Gastrocnemius medialis (tissue), 4 donors: ENCODE measurements around the gene ERBB2. TPM values are rescaled to one million over a fixed set of nuclear protein-coding genes. Genes with fewer than 3 reads are reported as not detected.

Experiments used
- ATAC-seq, 2 donors: fragments of 150-250 bp; one replicate each; pipeline ENCODE4 v1.9.1; 2016
- DNase-seq, 2 donors: peaks; one replicate each; pipeline ENCODE4 v3.0.0-alpha.2; 2019
- H3K27ac ChIP-seq, 4 donors: fragments of 200-600 bp; sonication (generic); 1 replicate in 1 of 4; 2 replicates in 3 of 4; pipeline ENCODE4 v1.5.1; 2016 to 2018; ENCODE audit warnings: mild to moderate bottlenecking in 2 of 4, moderate library complexity in 1 of 4
- H3K27me3 ChIP-seq, 3 donors: fragments of 200-600 bp; sonication (generic) in 2 of 3; 1 replicate in 1 of 3; 2 replicates in 2 of 3; pipeline versions ENCODE4 v1.5.1 to v1.6.0; 2016 to 2019; ENCODE audit warnings: mild to moderate bottlenecking in 1 of 3, moderate library complexity in 1 of 3
- H3K36me3 ChIP-seq, 2 donors: fragments of 200-600 bp; sonication (generic) in 1 of 2; one replicate each; pipeline ENCODE4 v1.5.1; 2017 to 2018
- H3K4me1 ChIP-seq, 2 donors: fragments of 200-600 bp; sonication (generic) in 1 of 2; one replicate each; pipeline ENCODE4 v1.5.1; 2016 to 2017; ENCODE audit warnings: mild to moderate bottlenecking in 2 of 2
- H3K4me3 ChIP-seq, 4 donors: fragments of 200-600 bp; sonication (generic) in 3 of 4; 1 replicate in 1 of 4; 2 replicates in 3 of 4; pipeline ENCODE4 v1.5.1; 2016 to 2019; ENCODE audit warnings: mild to moderate bottlenecking in 2 of 4
- H3K9me3 ChIP-seq, 3 donors: fragments of 200-600 bp; sonication (generic) in 2 of 3; 1 replicate in 1 of 3; 2 replicates in 2 of 3; pipeline ENCODE4 v1.5.1; 2016 to 2019
- CTCF ChIP-seq, 5 experiments: fragments of 450-650 bp in 3 of 5; fragments of 200-600 bp in 2 of 5; sonication (generic) in 2 of 5; IDR thresholded peaks in 4 of 5; conservative IDR thresholded peaks in 1 of 5; 1 replicate in 4 of 5; 2 replicates in 1 of 5; pipeline ENCODE4 v1.5.1; 2016 to 2019; ENCODE audit warnings: antibody characterized with exemption in 5 of 5, mild to moderate bottlenecking in 3 of 5, moderate library complexity in 3 of 5
- POLR2A ChIP-seq, 2 donors: fragments of 450-650 bp; IDR thresholded peaks; one replicate each; pipeline ENCODE4 v1.6.1; 2017; ENCODE audit warnings: antibody characterized with exemption in 2 of 2, mild to moderate bottlenecking in 2 of 2, moderate library complexity in 2 of 2
- in situ Hi-C, 4 donors: fragments of 200-750 bp; cut with MboI; loops; one replicate each; pipeline versions ENCODE4 v1.15.0 to v1.8.0; 2017; ENCODE audit warnings: low sequenced_read_pairs in 4 of 4
- intact Hi-C: fragments of 100-400 bp; cut with DNase I; formaldehyde crosslinking; loops from one replicate; pipeline ENCODE4 v1.15.1; 2023; ENCODE audit warnings: low total_unique reads
- total RNA-seq, 4 donors: library from RNA; depleted of rRNA; stranded (reverse); fragments of >200 nt; gene quantifications; one replicate each; pipeline versions ENCODE4 v1.1.0 to v1.2.3, GENCODE V29; 2016

ERBB2 gene
- total RNA-seq, 4 donors from 2014 or later, result 6.0 to 26.4 (median 15.3) TPM

GRCh38 chr17:39753514-39754160, 53.8 kb downstream of the ERBB2 start:
- peaks cover 0 to 5% of the 10 kb centered on the region in 2 donors for H3K4me1 ChIP-seq
- H3K27me3 ChIP-seq, result no peaks in the 10 kb centered on the region
- H3K36me3 ChIP-seq, result no peaks in the 10 kb centered on the region
- intact Hi-C loops, result loop anchor here (1.0 to 10.0 kb wide), 6 partner anchors 23 to 209 kb away; partner anchors contain the start of genes LRRC3C, MIEN1, ORMDL3 and STARD3
- H3K9me3 ChIP-seq, result no peaks in the 10 kb centered on the region
- no peak for TF ChIP-seq POLR2A (IDR thresholded peaks at IDR 0.05)
- TF ChIP-seq CTCF (IDR thresholded peaks at IDR 0.05 in 4 of 5, conservative IDR thresholded peaks at IDR 0.05 in 1 of 5), result no peak
- DNase-seq (no peak), ATAC-seq (peak; percentile 34 to 38)
- H3K27ac ChIP-seq, result peak overlapping the region; percentile 76 to 86 (median 83)
- in situ Hi-C loops, result loop anchor here (5.0 to 10.0 kb wide), 3 partner anchors 129 to 199 kb away; partner anchors contain the start of gene PPP1R1B (in 2 of the 4)
- H3K4me3 ChIP-seq, result peak overlapping the region; percentile 62 to 85 (median 76)

- H3K4me1 ChIP-seq, result peaks cover 0 to 5% of the 10 kb centered on the region in 2 donors
- intact Hi-C loops, result loop anchor here (1.0 to 10.0 kb wide), 6 partner anchors 24 to 210 kb away; partner anchors contain the start of genes LRRC3C, MIEN1, ORMDL3 and STARD3
Measured at GRCh38 chr17:39754161-39754957, 54.5 kb downstream of the ERBB2 start.

GRCh38 chr17:39754958-39755553, 55.2 kb downstream of the ERBB2 start:
- intact Hi-C loops (loop anchor here (1.0 to 10.0 kb wide), 6 partner anchors 25 to 210 kb away; partner anchors contain the start of genes LRRC3C, MIEN1, ORMDL3 and STARD3), in situ Hi-C loops (loop anchor here (5.0 to 10.0 kb wide), 3 partner anchors 130 to 200 kb away; partner anchors contain the start of gene PPP1R1B (in 2 of the 4))
- DNase-seq, result no peak
- Histone ChIP-seq H3K9me3 (no peaks in the 10 kb centered on the region), H3K27ac (peak overlapping the region; percentile 76 to 86 (median 83)), H3K27me3 (no peaks in the 10 kb centered on the region), H3K4me3 (peak overlapping the region; percentile 62 to 85 (median 76)), H3K4me1 (peaks cover 0 to 5% of the 10 kb centered on the region in 2 donors), H3K36me3 (no peaks in the 10 kb centered on the region)
- ATAC-seq, result no peak
- TF ChIP-seq CTCF (IDR thresholded peaks at IDR 0.05 in 4 of 5, conservative IDR thresholded peaks at IDR 0.05 in 1 of 5) (no peak), POLR2A (IDR thresholded peaks at IDR 0.05) (no peak)

More at GRCh38 chr17:39754161-39754957, 54.5 kb downstream of the ERBB2 start:
- Histone ChIP-seq H3K9me3 (no peaks in the 10 kb centered on the region), H3K4me3 (peak overlapping the region; percentile 62 to 85 (median 76)), H3K36me3 (no peaks in the 10 kb centered on the region), H3K27me3 (no peaks in the 10 kb centered on the region), H3K27ac (peak overlapping the region; percentile 76 to 86 (median 83))
- in situ Hi-C loops, result loop anchor here (5.0 to 10.0 kb wide), 3 partner anchors 130 to 200 kb away; partner anchors contain the start of gene PPP1R1B (in 2 of the 4)
- ATAC-seq, result peak; percentile 92 to 95
- peak; percentile 67 to 85 for DNase-seq
- peak; percentile 85 to 100 (median 98) for TF ChIP-seq CTCF (IDR thresholded peaks at IDR 0.05 in 4 of 5, conservative IDR thresholded peaks at IDR 0.05 in 1 of 5)
- peak; percentile 51 to 67 for TF ChIP-seq POLR2A (IDR thresholded peaks at IDR 0.05)
